NCI-H2171 treated with DMSO at 0.1 percent for 48 hours (cell line): ENCODE measurements around the gene VASH2.
"Not testable (repeated sequence)": the region's sequence is repeated elsewhere in the genome, so short reads cannot be mapped to it uniquely, and the experiment has no call there.

Experiments
- DNase-seq: peaks from one replicate; lab custom pipeline; 2025; lab: John Stamatoyannopoulos, UW

The VASH2 gene

GRCh38 chr1:212957546-212957945 is 7.2 kb downstream of the VASH2 start:
- DNase-seq: no peak

- DNase-seq: no peak
Measured at GRCh38 chr1:212958175-212958574, 7.8 kb downstream of the VASH2 start.

GRCh38 chr1:212959266-212960220 is 9.2 kb downstream of the VASH2 start:
- DNase-seq: no peak

GRCh38 chr1:212960932-212961331 is 10.6 kb downstream of the VASH2 start:
- no peak for DNase-seq

GRCh38 chr1:212962509-212962908 is 12.2 kb downstream of the VASH2 start:
- peak; percentile 55 for DNase-seq

- no peak for DNase-seq
Measured at GRCh38 chr1:212964102-212964501, 13.8 kb downstream of the VASH2 start.

- DNase-seq: not testable (repeated sequence)
Measured at GRCh38 chr1:212964993-212965392, 14.7 kb downstream of the VASH2 start.

- DNase-seq: no peak
Measured at GRCh38 chr1:212966616-212967015, 16.3 kb downstream of the VASH2 start.

GRCh38 chr1:212967801-212968200 is 17.5 kb downstream of the VASH2 start:
- peak; percentile 88 for DNase-seq

- DNase-seq: peak; percentile 97
Measured at GRCh38 chr1:212968368-212968863, 18.1 kb downstream of the VASH2 start.

GRCh38 chr1:212970085-212970484 is 19.7 kb downstream of the VASH2 start:
- DNase-seq: peak; percentile 67

GRCh38 chr1:212971312-212971711 is 21.0 kb downstream of the VASH2 start:
- no peak for DNase-seq

GRCh38 chr1:212973426-212973825 is 23.1 kb downstream of the VASH2 start:
- no peak for DNase-seq

GRCh38 chr1:212973899-212974298 is 23.6 kb downstream of the VASH2 start:
- DNase-seq: no peak

GRCh38 chr1:212974711-212975110 is 24.4 kb downstream of the VASH2 start:
- no peak for DNase-seq

- no peak for DNase-seq
Measured at GRCh38 chr1:212975111-212975918, 25.0 kb downstream of the VASH2 start.

- DNase-seq: no peak
Measured at GRCh38 chr1:212976586-212976985, 26.2 kb downstream of the VASH2 start.

- no peak for DNase-seq
Measured at GRCh38 chr1:212977781-212978645, 27.7 kb downstream of the VASH2 start.

- no peak for DNase-seq
Measured at GRCh38 chr1:212979340-212980122, 29.2 kb downstream of the VASH2 start.

- DNase-seq: no peak
Measured at GRCh38 chr1:212980123-212980785, 29.9 kb downstream of the VASH2 start.
